HL-60 (cell line): ENCODE data around the gene TNRC18.

Source experiments
- CTCF ChIP-seq: IDR thresholded peaks from one replicate; pipeline ENCODE4 v1.5.1; 2011; ENCODE audit warnings: low read length, control low read depth, inconsistent platforms; ENCODE audit not compliant: insufficient read depth
- POLR2AphosphoS5 ChIP-seq: IDR thresholded peaks from 2 replicates; pipeline ENCODE4 v1.6.1; 2012; ENCODE audit warnings: low read depth
- SPI1 ChIP-seq: IDR thresholded peaks from 2 replicates; pipeline ENCODE4 v1.6.1; 2012; ENCODE audit warnings: low read depth, mild to moderate bottlenecking, borderline replicate concordance

DNA sequence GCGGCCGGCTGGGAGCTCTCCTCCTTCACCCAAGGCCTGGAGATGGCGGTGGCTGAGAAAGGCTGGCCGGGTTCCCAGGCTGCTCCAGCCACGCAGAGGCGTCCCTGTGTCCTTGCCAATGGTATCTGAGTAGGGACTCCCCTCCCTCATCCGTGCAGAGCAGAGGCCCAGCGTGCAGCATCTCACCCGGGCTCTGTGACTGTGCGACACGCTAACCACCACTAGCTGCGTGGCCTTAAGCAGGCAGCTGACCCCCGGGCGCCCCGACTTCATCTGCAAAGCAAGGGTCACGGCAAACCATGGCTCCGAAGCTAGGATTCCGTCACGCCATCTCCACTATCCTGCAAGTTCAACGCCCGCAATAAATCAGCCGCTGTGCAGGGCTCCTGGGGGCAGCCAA, 47.2 kb upstream of the TNRC18 start:
- TF ChIP-seq CTCF (no peak), POLR2AphosphoS5 (no peak), SPI1 (no peak)
